IPS-NIHi7 (cell line): ENCODE measurements around the gene BLCAP.
"Not testable (repeated sequence)": the region's sequence is repeated elsewhere in the genome, so short reads cannot be mapped to it uniquely, and the experiment has no call there.

Experiments
- DNase-seq: peaks from one replicate; pipeline ENCODE4 v3.0.0; 2012; ENCODE audit warnings: mixed read lengths; ENCODE audit errors: extremely low spot score

The BLCAP gene

GRCh38 chr20:37484331-37484730, 43.3 kb downstream of the BLCAP start:
- DNase-seq, result no peak

- no peak for DNase-seq
These were observed 46.1 kb downstream of the BLCAP start for GRCh38 chr20:37481610-37482009.

- no peak for DNase-seq
These were observed 46.8 kb downstream of the BLCAP start for GRCh38 chr20:37480919-37481318.

DNA sequence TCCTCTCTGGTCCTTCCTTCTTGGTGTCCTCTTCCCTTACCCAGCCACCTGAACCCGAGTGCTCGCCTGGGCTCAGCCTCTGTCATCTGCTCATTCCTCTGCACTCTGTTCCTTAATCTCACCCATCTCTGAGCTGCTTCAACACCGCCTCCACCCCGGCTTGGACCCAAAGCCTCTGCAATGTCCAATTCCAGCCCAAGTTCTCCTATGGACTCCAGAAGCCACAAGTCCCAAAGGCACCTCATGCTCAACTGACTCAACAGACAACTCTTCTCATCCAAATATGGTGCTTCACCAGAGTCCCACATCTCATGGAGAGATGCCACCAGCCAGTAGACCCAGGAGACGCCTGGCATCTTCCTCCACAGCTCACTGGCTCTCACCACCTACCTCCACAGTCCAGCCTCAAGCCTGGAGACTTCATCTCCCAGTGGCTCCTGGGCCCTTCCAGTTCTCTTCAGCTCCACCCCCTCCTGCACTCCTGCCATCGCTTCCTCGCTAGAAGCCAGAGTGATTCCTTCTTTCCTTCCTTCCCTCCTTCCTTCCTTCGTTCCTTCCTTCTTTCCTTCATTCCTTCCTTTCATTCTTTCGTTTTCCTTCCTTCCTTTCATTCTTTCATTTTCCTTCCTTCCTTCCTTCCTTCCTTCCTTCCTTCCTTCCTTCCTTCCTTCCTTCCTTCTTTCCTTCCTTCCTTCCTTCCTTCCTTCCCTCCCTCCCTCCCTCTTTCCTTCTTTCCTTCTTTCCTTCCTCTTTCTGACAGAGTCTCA, 47.6 kb downstream of the BLCAP start:
- DNase-seq, result no peak

DNA sequence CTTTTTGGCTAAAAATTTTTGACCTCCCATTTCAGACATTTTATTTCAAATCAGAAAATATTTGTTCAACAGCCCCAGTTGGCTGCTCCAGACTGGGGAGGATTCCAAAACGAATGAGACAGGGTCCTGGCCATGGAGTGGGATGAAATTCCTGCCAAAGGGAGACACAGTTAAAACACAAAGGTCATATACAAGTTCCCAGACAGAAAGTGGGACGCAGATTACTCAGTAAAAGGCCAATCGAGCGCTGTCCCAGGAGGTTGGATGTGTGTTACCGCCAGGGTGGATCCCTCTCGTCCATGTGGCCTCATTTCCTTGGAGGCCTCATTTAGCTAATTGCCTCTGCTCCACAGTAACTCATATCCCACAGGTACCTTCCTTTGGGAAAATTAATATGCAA, 48.4 kb downstream of the BLCAP start:
- DNase-seq, result no peak

GRCh38 chr20:37477041-37477440, 50.6 kb downstream of the BLCAP start:
- no peak for DNase-seq

- no peak for DNase-seq
These were observed 52.4 kb downstream of the BLCAP start for GRCh38 chr20:37475252-37475651.

- no peak for DNase-seq
These were observed 53.3 kb downstream of the BLCAP start for GRCh38 chr20:37474386-37474785.

DNA sequence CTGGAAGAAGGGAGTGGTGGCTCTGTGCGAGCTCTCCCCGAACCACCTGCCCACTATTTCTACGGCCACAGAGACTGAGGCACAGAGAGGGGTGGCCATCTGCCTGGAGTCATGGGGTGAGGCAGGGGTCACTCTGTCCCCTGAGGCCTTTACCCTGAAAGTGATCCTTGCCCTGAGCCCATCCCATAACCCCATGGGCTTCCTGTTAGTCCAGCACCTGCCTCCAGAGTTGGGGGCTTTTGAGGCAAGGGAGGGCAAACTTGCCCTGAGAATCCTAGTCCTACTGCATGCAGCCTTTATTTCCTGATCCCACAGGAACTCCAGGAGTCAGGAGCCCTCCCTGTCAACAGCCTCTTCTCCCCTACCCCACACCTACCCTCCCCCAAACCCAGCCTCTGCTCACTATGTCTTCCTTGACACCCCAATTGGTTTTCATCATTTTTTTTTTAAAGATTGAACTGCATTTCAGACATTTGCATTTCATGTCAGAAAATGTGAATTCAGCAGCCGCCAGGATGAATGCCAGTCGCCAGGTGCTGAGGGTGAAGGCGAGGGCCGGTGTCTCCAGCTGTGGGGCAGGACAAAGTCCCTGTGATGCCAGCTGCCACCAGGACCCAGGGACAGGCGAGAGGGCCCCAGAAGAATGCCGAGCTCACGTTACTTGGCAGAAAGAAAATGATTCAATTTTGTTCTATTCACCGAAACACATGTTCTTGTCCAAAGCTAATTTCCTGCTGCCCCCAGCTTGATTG, 54.3 kb downstream of the BLCAP start:
- DNase-seq, result no peak

DNA sequence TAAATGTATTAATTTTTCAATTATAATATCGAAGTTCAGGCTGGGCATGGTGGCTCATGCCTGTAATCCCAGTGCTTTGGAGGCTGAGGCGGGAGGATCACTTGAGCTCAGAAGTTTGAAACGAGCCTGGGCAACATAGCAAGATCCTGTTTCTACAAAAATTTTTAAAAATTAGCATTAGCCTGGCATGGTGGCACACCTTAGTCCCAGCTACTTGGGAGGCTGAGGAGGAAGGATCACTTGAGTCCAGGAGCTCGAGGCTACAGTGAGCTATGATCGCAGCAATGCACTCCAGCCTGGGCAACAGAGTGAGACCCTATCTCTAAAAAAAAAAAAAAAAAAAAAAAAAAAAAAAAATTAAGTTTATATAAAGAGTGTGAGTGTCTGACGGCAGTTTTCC, 55.2 kb downstream of the BLCAP start:
- not testable (repeated sequence) for DNase-seq

GRCh38 chr20:37471741-37472235, 55.9 kb downstream of the BLCAP start:
- DNase-seq, result no peak

GRCh38 chr20:37470190-37470589, 57.5 kb downstream of the BLCAP start:
- DNase-seq, result not testable (repeated sequence)

GRCh38 chr20:37469531-37469930, 58.1 kb downstream of the BLCAP start:
- no peak for DNase-seq

DNA sequence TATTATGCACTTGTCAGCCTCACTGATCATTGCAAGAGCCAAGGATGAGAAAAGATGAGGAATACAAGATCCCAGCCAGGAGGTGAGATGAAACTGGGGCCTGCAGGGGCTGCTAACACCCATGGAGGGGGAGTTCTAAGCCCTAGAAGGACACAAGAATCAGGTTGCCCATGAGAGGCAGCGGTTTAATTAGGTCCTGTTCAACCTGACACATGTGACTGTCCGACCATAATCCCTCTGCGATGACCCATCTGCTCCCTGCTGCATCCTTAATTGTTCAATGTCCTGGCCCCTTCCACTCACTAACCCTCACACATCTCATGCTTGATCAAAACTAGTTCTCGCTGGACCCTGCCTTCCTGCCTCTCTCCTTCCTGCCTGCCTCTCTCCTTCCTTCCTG, 58.8 kb downstream of the BLCAP start:
- no peak for DNase-seq
